Tibial nerve (tissue), 4 donors: ENCODE results near the gene GBF1. TPM values are rescaled to one million over a fixed set of nuclear protein-coding genes. Genes with fewer than 3 reads are reported as not detected.

Experiments used
- DNase-seq, 2 donors: peaks; one replicate each; pipeline ENCODE4 v3.0.0-alpha.2; 2019; ENCODE audit warnings: low spot score in 2 of 2
- H3K27ac ChIP-seq, 4 donors: fragments of 200-600 bp; sonication (generic) in 3 of 4; one replicate each; pipeline ENCODE4 v1.5.1; 2017 to 2019; ENCODE audit warnings: mild to moderate bottlenecking in 1 of 4
- H3K27me3 ChIP-seq, 2 donors: fragments of 200-600 bp; sonication (generic) in 1 of 2; one replicate each; pipeline versions ENCODE4 v1.5.1 to v1.6.0; 2017 to 2019
- H3K36me3 ChIP-seq, 3 donors: fragments of 200-600 bp; sonication (generic); one replicate each; pipeline ENCODE4 v1.5.1; 2018 to 2019
- H3K4me1 ChIP-seq, 4 donors: fragments of 200-600 bp; sonication (generic) in 3 of 4; one replicate each; pipeline ENCODE4 v1.5.1; 2017 to 2019
- H3K4me3 ChIP-seq, 4 donors: fragments of 200-600 bp; sonication (generic) in 3 of 4; one replicate each; pipeline ENCODE4 v1.5.1; 2017 to 2019; ENCODE audit warnings: mild to moderate bottlenecking in 1 of 4, moderate library complexity in 1 of 4
- H3K9me3 ChIP-seq, 4 donors: fragments of 200-600 bp; sonication (generic) in 3 of 4; one replicate each; pipeline ENCODE4 v1.5.1; 2017 to 2019
- CTCF ChIP-seq, 5 experiments: fragments of 200-600 bp in 3 of 5; fragments of 450-650 bp in 2 of 5; sonication (generic) in 3 of 5; IDR thresholded peaks; one replicate each; pipeline ENCODE4 v1.5.1; 2016 to 2019; ENCODE audit warnings: antibody characterized with exemption in 5 of 5, mild to moderate bottlenecking in 3 of 5, moderate library complexity in 2 of 5
- EP300 ChIP-seq, 2 donors: sonication (generic); formaldehyde crosslinking; IDR thresholded peaks; one replicate each; pipeline ENCODE4 v1.6.1; 2017; ENCODE audit warnings: antibody characterized with exemption in 2 of 2, mild to moderate bottlenecking in 1 of 2
- POLR2A ChIP-seq, 2 donors: fragments of 450-650 bp; IDR thresholded peaks; one replicate each; pipeline ENCODE4 v1.6.1; 2017; ENCODE audit warnings: antibody characterized with exemption in 2 of 2, mild to moderate bottlenecking in 2 of 2, moderate library complexity in 2 of 2
- WGBS, 2 donors: methylation state at CpG; one replicate each; pipeline ENCODE4 v1.1.5; 2018; 5-methylcytosine and 5-hydroxymethylcytosine counted together
- total RNA-seq, 4 donors: library from RNA; depleted of rRNA; stranded (reverse); fragments of >200 nt; gene quantifications; one replicate each; pipeline ENCODE4 v1.1.0, GENCODE V29; 2016

The GBF1 gene
- total RNA-seq, 4 donors from 2014 or later = 31.0 to 38.0 (median 36.1) TPM

- Histone ChIP-seq H3K4me3 (no peak overlapping the region), H3K27ac (peak overlapping the region in 1 of 4 donors; percentile 18)
Measured at GRCh38 chr10:102280397-102281101, 35.2 kb downstream of the GBF1 start.

DNA sequence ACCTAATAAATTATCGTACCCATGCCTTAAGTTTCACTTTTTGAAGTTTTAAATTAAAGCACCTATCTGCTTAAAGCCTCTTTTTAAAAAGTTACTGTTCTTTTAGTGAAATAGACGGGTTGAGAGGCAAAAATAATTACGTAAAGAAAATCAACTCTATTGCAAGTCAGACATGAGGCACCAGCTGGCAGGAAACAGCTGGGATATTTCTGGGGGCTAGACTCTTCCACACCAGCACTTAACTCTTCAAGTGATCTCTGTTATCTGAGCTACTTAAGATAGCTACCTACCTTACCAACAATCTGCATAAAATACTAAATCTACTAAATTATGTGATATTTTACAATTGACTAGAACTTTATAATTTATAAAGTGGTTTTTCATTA lies 35.8 kb downstream of the GBF1 start:
- Histone ChIP-seq H3K4me1 (peaks cover 2 to 25% (median 11%) of the 10 kb centered on the region in 4 donors), H3K27me3 (no peaks in the 10 kb centered on the region), H3K9me3 (no peaks in the 10 kb centered on the region), H3K36me3 (peaks cover 0 to 11% (median 0%) of the 10 kb centered on the region in 3 donors), H3K27ac (no peak overlapping the region), H3K4me3 (no peak overlapping the region)
- WGBS, 2 donors = 15 to 22% methylated on average over 3 of the region's 3 CpGs
- TF ChIP-seq POLR2A (IDR thresholded peaks at IDR 0.05) = no peak
- no peak for TF ChIP-seq CTCF (IDR thresholded peaks at IDR 0.05)
- TF ChIP-seq EP300 (IDR thresholded peaks at IDR 0.05) = no peak
- DNase-seq = no peak

More at GRCh38 chr10:102280397-102281101, 35.2 kb downstream of the GBF1 start:
- peaks cover 0 to 11% (median 0%) of the 10 kb centered on the region in 3 donors for H3K36me3 ChIP-seq
- H3K27me3 ChIP-seq = no peaks in the 10 kb centered on the region
- H3K4me1 ChIP-seq = peaks cover 2 to 25% (median 11%) of the 10 kb centered on the region in 4 donors
- TF ChIP-seq POLR2A (IDR thresholded peaks at IDR 0.05) (no peak), EP300 (IDR thresholded peaks at IDR 0.05) (no peak), CTCF (IDR thresholded peaks at IDR 0.05) (no peak)
- DNase-seq = no peak
- 1 to 2% methylated on average over 3 of the region's 3 CpGs for WGBS, 2 donors
- no peaks in the 10 kb centered on the region for H3K9me3 ChIP-seq

DNA sequence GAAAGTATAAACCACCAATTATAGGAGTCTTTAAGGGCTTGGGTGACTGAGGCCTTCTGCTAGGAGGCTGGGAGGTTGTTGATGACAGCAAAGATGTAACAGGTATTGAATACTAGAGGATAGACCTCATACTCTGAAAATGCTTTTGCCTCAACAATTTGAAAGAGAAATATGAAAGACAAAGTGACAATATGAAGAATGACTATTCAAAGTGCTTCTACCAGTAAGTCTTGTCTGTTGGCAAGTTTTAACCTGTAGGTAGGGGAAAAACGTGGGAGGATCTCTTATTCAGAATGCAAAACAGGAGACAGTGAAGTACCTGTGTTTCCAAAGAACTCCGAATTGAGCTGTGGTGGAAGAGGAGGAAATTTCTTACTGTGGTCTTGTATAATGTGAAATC lies 38.2 kb downstream of the GBF1 start:
- Histone ChIP-seq H3K9me3 (no peaks in the 10 kb centered on the region), H3K27ac (no peak overlapping the region), H3K27me3 (no peaks in the 10 kb centered on the region), H3K4me1 (peaks cover 2 to 25% (median 11%) of the 10 kb centered on the region in 4 donors), H3K4me3 (no peak overlapping the region), H3K36me3 (no peaks in the 10 kb centered on the region)
- TF ChIP-seq CTCF (IDR thresholded peaks at IDR 0.05) (no peak), EP300 (IDR thresholded peaks at IDR 0.05) (no peak), POLR2A (IDR thresholded peaks at IDR 0.05) (no peak)
- 67 to 80% methylated on average over 2 of the region's 2 CpGs for WGBS, 2 donors
- DNase-seq = no peak

DNA sequence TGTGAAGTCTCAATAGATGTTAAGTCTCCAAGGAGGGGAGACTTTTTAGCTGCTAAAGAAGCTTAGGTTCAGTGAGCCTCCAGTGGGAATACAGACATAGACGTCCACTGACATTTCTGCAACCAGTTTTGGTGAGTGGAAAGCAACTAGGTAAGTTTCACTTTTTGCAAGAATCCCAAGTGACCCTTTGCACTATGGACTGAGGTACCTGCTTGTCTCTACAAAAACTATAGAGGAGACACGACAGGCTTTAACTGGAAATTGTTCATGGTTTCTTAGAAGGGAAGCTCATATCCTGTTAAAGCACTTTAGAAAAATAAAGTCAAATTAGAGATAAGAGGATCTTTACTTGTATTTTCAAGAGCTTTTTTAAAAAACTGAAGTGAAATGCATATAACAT lies 38.6 kb downstream of the GBF1 start:
- DNase-seq = no peak
- H3K36me3 ChIP-seq = no peaks in the 10 kb centered on the region
- TF ChIP-seq POLR2A (IDR thresholded peaks at IDR 0.05) = no peak
- TF ChIP-seq EP300 (IDR thresholded peaks at IDR 0.05) = no peak
- TF ChIP-seq CTCF (IDR thresholded peaks at IDR 0.05) = no peak
- 62 to 70% methylated on average over 2 of the region's 2 CpGs for WGBS, 2 donors
- H3K4me3 ChIP-seq = no peak overlapping the region
- H3K9me3 ChIP-seq = no peaks in the 10 kb centered on the region
- no peak overlapping the region for H3K27ac ChIP-seq
- H3K4me1 ChIP-seq = peaks cover 2 to 25% (median 11%) of the 10 kb centered on the region in 4 donors
- no peaks in the 10 kb centered on the region for H3K27me3 ChIP-seq

DNA sequence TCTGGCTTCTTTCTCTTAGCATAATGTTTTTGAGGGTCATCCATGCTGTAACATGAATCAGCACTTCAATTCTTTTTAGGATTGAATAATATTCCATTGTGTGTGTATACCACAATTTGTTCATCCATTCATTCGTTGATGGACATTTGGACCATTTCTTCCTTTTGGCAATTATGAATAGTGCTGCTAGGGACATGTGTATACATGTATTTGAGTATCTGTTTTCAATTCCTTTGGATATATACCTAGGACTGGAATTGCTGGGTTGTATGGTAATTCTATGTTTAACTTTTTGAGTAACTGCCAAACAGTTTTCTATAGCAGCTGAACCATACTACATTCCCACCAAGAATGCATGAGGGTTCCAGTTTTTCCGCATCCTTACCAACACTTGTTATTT lies 39.2 kb downstream of the GBF1 start:
- WGBS, 2 donors = 86% methylated on average over 2 of the region's 2 CpGs
- peaks cover 2 to 23% (median 11%) of the 10 kb centered on the region in 4 donors for H3K4me1 ChIP-seq
- DNase-seq = no peak
- H3K27ac ChIP-seq = no peak overlapping the region
- TF ChIP-seq CTCF (IDR thresholded peaks at IDR 0.05) = no peak
- TF ChIP-seq EP300 (IDR thresholded peaks at IDR 0.05) = no peak
- TF ChIP-seq POLR2A (IDR thresholded peaks at IDR 0.05) = no peak
- H3K4me3 ChIP-seq = no peak overlapping the region
- H3K9me3 ChIP-seq = no peaks in the 10 kb centered on the region
- no peaks in the 10 kb centered on the region for H3K36me3 ChIP-seq
- H3K27me3 ChIP-seq = no peaks in the 10 kb centered on the region
